DMS114 treated with DMSO at 0.1 percent for 48 hours (cell line): Measurements from ENCODE around the gene BLMH.

Experiments
- DNase-seq: peaks from one replicate; lab custom pipeline; 2025; ENCODE audit not compliant: unreplicated experiment; lab: John Stamatoyannopoulos, UW

Gene BLMH

GRCh38 chr17:30291543-30292285, at the start of gene BLMH:
Gene BLMH, minus strand, starts transcription at chr17:30291944. Its CDS starts 125 bp downstream, at chr17:30291819.
- peak; percentile 35 for DNase-seq

- no peak for DNase-seq
Observed at GRCh38 chr17:30340801-30341356, 49.1 kb upstream of the BLMH start.

GRCh38 chr17:30339086-30339485, 47.3 kb upstream of the BLMH start:
- DNase-seq, result no peak

- DNase-seq, result no peak
Observed at GRCh38 chr17:30337393-30337999, 45.8 kb upstream of the BLMH start.

GRCh38 chr17:30336369-30337171, 44.8 kb upstream of the BLMH start:
- DNase-seq, result peak; percentile 48

- DNase-seq, result no peak
Observed at GRCh38 chr17:30334421-30334820, 42.7 kb upstream of the BLMH start.

GRCh38 chr17:30333503-30334360, 42.0 kb upstream of the BLMH start, which contains the start of gene TMIGD1:
Gene TMIGD1, minus strand, starts transcription at chr17:30334057. Its CDS starts 1,924 bp downstream, at chr17:30332133.
- DNase-seq, result no peak

GRCh38 chr17:30332057-30332542, 40.4 kb upstream of the BLMH start:
- DNase-seq, result no peak

GRCh38 chr17:30326809-30327208, 35.1 kb upstream of the BLMH start:
- no peak for DNase-seq

GRCh38 chr17:30324723-30325122, 33.0 kb upstream of the BLMH start:
- DNase-seq, result no peak

GRCh38 chr17:30323895-30324319, 32.2 kb upstream of the BLMH start:
- DNase-seq, result no peak

GRCh38 chr17:30323262-30323894, 31.6 kb upstream of the BLMH start:
- no peak for DNase-seq

GRCh38 chr17:30321314-30321713, 29.6 kb upstream of the BLMH start:
- DNase-seq, result no peak

- DNase-seq, result no peak
Observed at GRCh38 chr17:30318155-30318554, 26.4 kb upstream of the BLMH start.

- no peak for DNase-seq
Observed at GRCh38 chr17:30316736-30317135, 25.0 kb upstream of the BLMH start.

GRCh38 chr17:30315106-30315505, 23.4 kb upstream of the BLMH start:
- no peak for DNase-seq

- no peak for DNase-seq
Observed at GRCh38 chr17:30314474-30314873, 22.7 kb upstream of the BLMH start.

GRCh38 chr17:30312226-30312625, 20.5 kb upstream of the BLMH start:
- no peak for DNase-seq

- no peak for DNase-seq
Observed at GRCh38 chr17:30310562-30310961, 18.8 kb upstream of the BLMH start.

- DNase-seq, result no peak
Observed at GRCh38 chr17:30309591-30309990, 17.8 kb upstream of the BLMH start.
